Stomach (tissue), 9 donors: Measurements from ENCODE around the gene CBARP. TPM values are rescaled to one million over a fixed set of nuclear protein-coding genes. Genes with fewer than 3 reads are reported as not detected.
A peak's percentile ranks its signal among the peaks of the same experiment; 100 is the strongest.

Experiments used
- DNase-seq, 2 donors: peaks; one replicate each; pipeline versions ENCODE4 v3.0.0 to v3.0.0-alpha.2; 2013 to 2019
- H3K27ac ChIP-seq, 5 donors: fragments of 200-600 bp in 4 of 5; sonication (generic) in 4 of 5; one replicate each; pipeline ENCODE4 v1.5.1; 2013 to 2019; ENCODE audit warnings: mild to moderate bottlenecking in 1 of 5, moderate library complexity in 1 of 5
- H3K27me3 ChIP-seq, 3 donors: fragments of 200-600 bp; sonication (generic); one replicate each; pipeline ENCODE4 v1.5.1; 2017 to 2019; ENCODE audit warnings: mixed run types in 1 of 3
- H3K36me3 ChIP-seq, 4 donors: fragments of 200-600 bp; sonication (generic); 1 replicate in 3 of 4; 2 replicates in 1 of 4; pipeline ENCODE4 v1.5.1; 2016 to 2019
- H3K4me1 ChIP-seq, 4 donors: fragments of 200-600 bp; sonication (generic); one replicate each; pipeline ENCODE4 v1.5.1; 2016 to 2019
- H3K4me3 ChIP-seq, 4 donors: fragments of 200-600 bp; sonication (generic) in 3 of 4; one replicate each; pipeline ENCODE4 v1.5.1; 2016 to 2019; ENCODE audit warnings: mild to moderate bottlenecking in 1 of 4
- H3K9me3 ChIP-seq, 4 donors: fragments of 200-600 bp; sonication (generic); one replicate each; pipeline ENCODE4 v1.5.1; 2016 to 2019
- EP300 ChIP-seq: sonication (generic); formaldehyde crosslinking; IDR thresholded peaks from one replicate; pipeline ENCODE4 v1.6.1; 2017; ENCODE audit warnings: antibody characterized with exemption
- POLR2A ChIP-seq, 4 donors: fragments of 450-650 bp; IDR thresholded peaks; one replicate each; pipeline ENCODE4 v1.6.1; 2016; ENCODE audit warnings: antibody characterized with exemption in 4 of 4, control low read depth in 2 of 4, mild to moderate bottlenecking in 1 of 4, moderate library complexity in 1 of 4
- POLR2AphosphoS5 ChIP-seq, 3 donors: sonication (generic); formaldehyde crosslinking; IDR thresholded peaks; one replicate each; pipeline ENCODE4 v1.6.1; 2016; ENCODE audit warnings: antibody characterized with exemption in 3 of 3
- WGBS, 5 donors: extraction: QIAGEN DNeasy Blood & Tissue Kit in 3 of 5; methylation state at CpG; one replicate each; pipeline versions ENCODE4 v1.1.5 to v1.1.7; 2013 to 2018; 5-methylcytosine and 5-hydroxymethylcytosine counted together
- intact Hi-C: fragments of 100-400 bp; cut with DNase I; formaldehyde crosslinking; loops from one replicate; pipeline ENCODE4 v1.15.1; 2023; ENCODE audit warnings: low total_unique reads
- polyA plus RNA-seq, 3 donors: library from polyadenylated mRNA; stranded (reverse); fragments of 200-250 nt; gene quantifications; one replicate each; pipeline ENCODE4 v1.2.3, GENCODE V29; 2013
- total RNA-seq, 5 donors: library from RNA; depleted of rRNA; stranded (reverse); fragments of >200 nt; gene quantifications; one replicate each; pipeline versions ENCODE4 v1.1.0 to v1.2.3, GENCODE V29; 2014 to 2016
- TF ChIP-seq, protein P1 (sequence below), 7 experiments: fragments of 450-650 bp in 4 of 7; fragments of 200-600 bp in 3 of 7; sonication (generic) in 3 of 7; IDR thresholded peaks; one replicate each; pipeline ENCODE4 v1.5.1; 2016 to 2019; ENCODE audit warnings: antibody characterized with exemption in 7 of 7, control low read depth in 2 of 7, mild to moderate bottlenecking in 1 of 7
- donor health status: healthy with polysubstance abuse.
- donor health status: Bipolar disorder and iron deficiency.
- donor health status: healthy.

Gene CBARP
- total and polyA plus RNA-seq, 8 donors = 0.19 to 8.9 (median 0.78) TPM; not detected in 4

DNA sequence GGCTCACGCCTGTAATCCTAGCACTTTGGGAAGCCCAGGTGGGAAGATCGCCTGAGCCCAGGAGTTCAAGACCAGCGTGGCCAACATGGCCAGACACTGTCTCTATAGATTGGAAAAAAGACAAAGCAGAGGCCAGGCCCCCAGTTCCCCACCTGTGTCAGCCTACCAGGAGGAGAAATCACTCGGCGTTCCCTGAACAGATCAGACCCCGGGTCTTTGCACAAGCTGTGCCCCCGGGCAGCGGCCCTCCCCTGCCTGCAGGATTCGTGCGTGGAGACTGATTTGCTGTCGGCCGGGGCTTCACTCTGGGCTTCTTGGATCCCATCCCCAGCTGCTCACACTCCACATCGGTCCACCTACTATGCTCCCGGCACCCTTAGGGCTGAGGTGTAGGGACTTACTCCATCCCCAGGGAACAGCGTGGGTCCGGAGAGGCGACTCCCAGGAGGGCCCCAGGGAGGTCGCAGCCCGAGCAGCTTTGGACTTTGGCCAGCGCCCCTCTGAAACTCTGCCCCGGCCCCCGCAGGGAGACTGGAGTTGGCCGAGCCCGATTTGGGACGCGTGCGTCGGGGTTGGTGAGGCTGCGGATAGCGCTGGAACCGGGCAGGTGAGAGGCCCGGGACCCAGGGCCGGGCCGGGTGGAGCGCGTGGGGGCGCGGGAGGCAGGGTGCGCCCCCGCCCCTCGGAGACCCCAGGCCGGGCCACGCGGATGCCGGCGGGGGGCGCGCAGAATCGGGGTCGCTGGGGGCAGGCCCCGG, 47.4 kb upstream of the CBARP start:
- Histone ChIP-seq H3K27me3 (peaks cover 21 to 82% (median 67%) of the 10 kb centered on the region in 3 donors), H3K4me1 (peaks cover 0 to 46% (median 33%) of the 10 kb centered on the region in 4 donors), H3K27ac (no peak overlapping the region), H3K4me3 (no peak overlapping the region), H3K9me3 (no peaks in the 10 kb centered on the region), H3K36me3 (no peaks in the 10 kb centered on the region)
- no peak for TF ChIP-seq POLR2AphosphoS5 (IDR thresholded peaks at IDR 0.05)
- TF ChIP-seq POLR2A (IDR thresholded peaks at IDR 0.05) = no peak
- TF ChIP-seq, protein P1, sequence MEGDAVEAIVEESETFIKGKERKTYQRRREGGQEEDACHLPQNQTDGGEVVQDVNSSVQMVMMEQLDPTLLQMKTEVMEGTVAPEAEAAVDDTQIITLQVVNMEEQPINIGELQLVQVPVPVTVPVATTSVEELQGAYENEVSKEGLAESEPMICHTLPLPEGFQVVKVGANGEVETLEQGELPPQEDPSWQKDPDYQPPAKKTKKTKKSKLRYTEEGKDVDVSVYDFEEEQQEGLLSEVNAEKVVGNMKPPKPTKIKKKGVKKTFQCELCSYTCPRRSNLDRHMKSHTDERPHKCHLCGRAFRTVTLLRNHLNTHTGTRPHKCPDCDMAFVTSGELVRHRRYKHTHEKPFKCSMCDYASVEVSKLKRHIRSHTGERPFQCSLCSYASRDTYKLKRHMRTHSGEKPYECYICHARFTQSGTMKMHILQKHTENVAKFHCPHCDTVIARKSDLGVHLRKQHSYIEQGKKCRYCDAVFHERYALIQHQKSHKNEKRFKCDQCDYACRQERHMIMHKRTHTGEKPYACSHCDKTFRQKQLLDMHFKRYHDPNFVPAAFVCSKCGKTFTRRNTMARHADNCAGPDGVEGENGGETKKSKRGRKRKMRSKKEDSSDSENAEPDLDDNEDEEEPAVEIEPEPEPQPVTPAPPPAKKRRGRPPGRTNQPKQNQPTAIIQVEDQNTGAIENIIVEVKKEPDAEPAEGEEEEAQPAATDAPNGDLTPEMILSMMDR (IDR thresholded peaks at IDR 0.05) = no peak
- no peak for TF ChIP-seq EP300
- DNase-seq = no peak
- intact Hi-C loops = loop anchor here (10.0 kb wide), 1 partner anchor 80 kb away; no protein-coding TSS in a partner anchor
- 14 to 60% (median 28%) methylated on average over 11 to 51 of the region's 51 CpGs for WGBS, 5 donors

DNA sequence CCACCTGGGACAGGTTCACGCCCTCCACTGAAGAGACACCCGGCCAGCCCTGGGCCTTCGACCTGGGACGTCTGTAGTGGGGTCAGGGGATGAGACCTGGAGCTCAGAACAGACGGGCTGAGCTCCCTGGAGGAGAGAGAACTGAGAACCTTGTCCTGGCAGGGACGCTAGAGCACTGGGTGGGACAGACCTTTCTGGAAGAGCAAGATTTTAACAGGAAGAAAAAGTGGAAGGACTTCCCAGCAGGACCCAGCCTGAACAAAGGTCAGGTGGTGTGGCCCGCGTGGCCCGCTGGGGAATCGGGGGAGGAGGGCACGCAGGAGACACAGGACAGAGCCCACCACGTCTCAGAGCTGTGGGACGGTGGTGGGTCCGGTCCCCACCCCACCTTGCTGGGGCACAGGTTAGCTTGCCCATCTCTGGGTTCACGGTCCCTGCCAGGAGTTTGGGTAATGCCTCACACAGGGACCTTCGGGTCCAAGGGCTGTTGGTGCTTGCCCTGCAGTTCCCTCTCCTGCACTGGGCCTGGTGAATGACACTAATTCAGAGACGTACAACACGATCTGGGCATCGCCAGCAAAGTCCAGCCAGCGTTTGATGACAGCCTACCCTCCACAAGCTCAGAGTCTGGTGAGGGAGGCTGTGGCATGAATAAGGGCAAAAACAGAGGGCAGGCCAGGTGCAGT, 46.6 kb upstream of the CBARP start:
- peak in 1 of 2 donors; percentile 63 for DNase-seq
- TF ChIP-seq, protein P1 (IDR thresholded peaks at IDR 0.05) = no peak
- TF ChIP-seq EP300 (no peak), POLR2AphosphoS5 (IDR thresholded peaks at IDR 0.05) (no peak), POLR2A (IDR thresholded peaks at IDR 0.05) (no peak)
- intact Hi-C loops = loop anchor here (10.0 kb wide), 1 partner anchor 80 kb away; no protein-coding TSS in a partner anchor
- no peak overlapping the region for H3K4me3 ChIP-seq
- H3K4me1 ChIP-seq = peaks cover 0 to 52% (median 37%) of the 10 kb centered on the region in 4 donors
- H3K27me3 ChIP-seq = peaks cover 21 to 74% (median 62%) of the 10 kb centered on the region in 3 donors
- H3K36me3 ChIP-seq = peaks cover under 1 to 5% (median 2%) of the 10 kb centered on the region in 4 donors
- 41 to 53% (median 48%) methylated on average over 9 to 20 of the region's 20 CpGs for WGBS, 5 donors
- no peaks in the 10 kb centered on the region for H3K9me3 ChIP-seq
- H3K27ac ChIP-seq = no peak overlapping the region

DNA sequence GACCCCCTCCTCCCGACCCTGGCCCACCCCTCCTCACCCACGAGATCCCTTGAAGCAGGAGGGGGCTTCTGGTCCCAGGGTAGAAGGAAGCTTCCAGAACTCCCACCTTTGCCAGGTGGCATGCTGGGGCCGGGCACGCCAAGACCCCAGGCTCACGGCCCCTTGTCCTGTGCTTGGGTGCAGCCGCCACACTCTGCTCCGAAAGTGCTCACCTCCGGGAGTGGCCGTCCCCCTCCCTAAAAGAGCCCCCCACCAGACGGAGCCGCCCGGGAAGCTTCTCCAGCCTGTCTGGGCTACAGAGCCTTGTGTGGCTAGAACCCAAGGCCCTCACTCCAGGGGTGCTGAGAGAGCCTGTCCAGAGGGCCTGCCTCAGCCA, 46.1 kb upstream of the CBARP start:
- peaks cover 6 to 11% (median 8%) of the 10 kb centered on the region in 4 donors for H3K36me3 ChIP-seq
- intact Hi-C loops = loop anchor here (10.0 kb wide), 1 partner anchor 81 kb away; no protein-coding TSS in a partner anchor
- H3K4me3 ChIP-seq = no peak overlapping the region
- no peak overlapping the region for H3K27ac ChIP-seq
- no peaks in the 10 kb centered on the region for H3K9me3 ChIP-seq
- H3K27me3 ChIP-seq = peaks cover 21 to 69% (median 57%) of the 10 kb centered on the region in 3 donors
- DNase-seq = no peak
- 50 to 83% (median 74%) methylated on average over 2 to 12 of the region's 12 CpGs for WGBS, 5 donors
- TF ChIP-seq POLR2AphosphoS5 (IDR thresholded peaks at IDR 0.05) = no peak
- TF ChIP-seq, protein P1 (IDR thresholded peaks at IDR 0.05) = no peak
- TF ChIP-seq EP300 = no peak
- TF ChIP-seq POLR2A (IDR thresholded peaks at IDR 0.05) = no peak
- H3K4me1 ChIP-seq = peaks cover 0 to 52% (median 37%) of the 10 kb centered on the region in 4 donors

DNA sequence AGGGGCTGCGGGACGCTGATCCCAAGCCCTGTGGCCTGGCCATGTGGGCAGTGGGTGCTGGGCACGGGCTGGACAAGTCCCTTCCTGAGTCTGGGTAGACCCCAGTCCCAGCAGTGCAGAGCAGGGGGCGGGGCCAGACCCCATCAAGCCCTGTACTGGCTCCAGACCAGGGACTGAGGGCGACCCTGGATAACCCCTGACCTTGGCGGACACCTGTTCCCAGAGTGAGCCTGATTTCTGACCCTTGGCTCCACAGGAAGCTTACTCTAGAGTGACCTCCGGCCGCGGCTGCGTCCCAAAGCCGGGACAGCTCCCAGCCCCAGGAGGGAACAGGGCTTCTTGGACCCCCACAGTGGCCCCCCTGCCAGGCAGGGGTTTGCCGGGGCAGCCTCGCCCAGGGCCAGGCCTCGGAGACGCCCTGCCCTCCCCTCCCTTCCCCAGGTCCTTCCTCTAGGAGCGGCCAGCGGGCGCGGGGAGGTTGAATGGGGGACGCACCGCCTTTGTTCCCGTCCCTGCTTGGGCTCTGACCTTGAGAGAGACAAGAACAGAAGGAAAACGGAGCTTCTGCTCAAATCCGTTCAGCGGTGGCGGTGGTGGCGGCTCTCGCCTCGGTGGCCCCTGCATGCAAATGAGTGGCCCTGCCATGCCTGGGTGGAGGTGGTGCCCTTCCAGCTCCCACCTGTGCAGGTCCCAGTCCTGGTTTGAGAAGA, 45.6 kb upstream of the CBARP start:
- Histone ChIP-seq H3K4me1 (peaks cover 0 to 53% (median 37%) of the 10 kb centered on the region in 4 donors), H3K4me3 (no peak overlapping the region), H3K9me3 (no peaks in the 10 kb centered on the region), H3K27me3 (peaks cover 21 to 64% (median 51%) of the 10 kb centered on the region in 3 donors), H3K36me3 (peaks cover 12 to 16% (median 13%) of the 10 kb centered on the region in 4 donors), H3K27ac (no peak overlapping the region)
- peak in 1 of 2 donors; percentile 45 for DNase-seq
- WGBS, 5 donors = 46 to 67% (median 57%) methylated on average over 13 to 29 of the region's 29 CpGs
- intact Hi-C loops = loop anchor here (10.0 kb wide), 1 partner anchor 81 kb away; no protein-coding TSS in a partner anchor
- TF ChIP-seq POLR2AphosphoS5 (IDR thresholded peaks at IDR 0.05) (no peak), EP300 (no peak), POLR2A (IDR thresholded peaks at IDR 0.05) (no peak)
- TF ChIP-seq, protein P1 (IDR thresholded peaks at IDR 0.05) = no peak
